Measurements from ENCODE around the gene RPS3.
"Not testable (repeated sequence)": the region's sequence is repeated elsewhere in the genome, so short reads cannot be mapped to it uniquely, and the experiment has no call there.

The RPS3 gene

DNA sequence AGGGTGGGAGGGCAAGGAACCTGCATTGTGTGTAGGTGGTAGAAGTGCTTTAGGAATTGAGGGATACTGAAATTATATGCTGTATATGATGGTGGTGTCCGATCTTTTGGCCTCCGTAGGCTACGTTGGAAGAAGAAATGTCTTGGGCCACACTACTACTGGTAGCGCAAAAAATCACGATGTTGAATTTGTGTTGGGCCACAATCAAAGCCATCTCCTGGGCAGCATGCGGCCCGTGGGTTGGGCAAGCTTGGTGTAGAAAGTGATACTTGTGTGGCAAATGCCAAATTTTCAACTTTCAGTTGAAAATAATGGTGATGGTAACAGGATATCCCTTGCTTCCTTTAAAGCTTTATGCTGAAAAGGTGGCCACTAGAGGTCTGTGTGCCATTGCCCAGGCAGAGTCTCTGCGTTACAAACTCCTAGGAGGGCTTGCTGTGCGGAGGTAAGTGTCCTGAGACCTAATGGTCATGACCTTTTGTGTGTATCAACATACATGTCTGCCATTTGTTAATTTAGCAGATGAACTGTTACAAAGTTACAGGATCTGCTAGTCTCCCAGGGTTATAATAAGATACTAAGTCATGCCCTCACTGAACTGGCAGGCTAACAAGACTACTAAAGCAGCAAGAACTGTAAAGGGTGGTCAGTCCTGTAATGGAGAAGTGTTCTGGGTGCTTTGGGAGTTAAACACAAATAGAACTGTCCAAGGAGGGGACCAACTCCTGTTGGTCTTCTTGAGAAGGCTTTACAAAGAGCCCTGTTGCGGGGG, 2.9 kb downstream of the RPS3 start:
- Histone ChIP-seq H3K9me3 (replicated peaks; ENCODE audit: low read length) (no peaks in the 10 kb centered on the region), H3K4me1 (ENCODE audit: control insufficient read depth, insufficient read depth, low read length) (peaks cover 49% of the 10 kb centered on the region), H3K4me2 (ENCODE audit: low read length) (peak overlapping the region; percentile 83), H3K27me3 (ENCODE audit: control insufficient read depth, insufficient read depth, low read length) (no peaks in the 10 kb centered on the region), H3K9ac (ENCODE audit: low read depth, low read length) (peak overlapping the region; percentile 97), H3K4me3 (ENCODE audit: low read length) (peak overlapping the region; percentile 90), H3K36me3 (ENCODE audit: insufficient read depth, low read length) (peaks cover 69% of the 10 kb centered on the region)

DNA sequence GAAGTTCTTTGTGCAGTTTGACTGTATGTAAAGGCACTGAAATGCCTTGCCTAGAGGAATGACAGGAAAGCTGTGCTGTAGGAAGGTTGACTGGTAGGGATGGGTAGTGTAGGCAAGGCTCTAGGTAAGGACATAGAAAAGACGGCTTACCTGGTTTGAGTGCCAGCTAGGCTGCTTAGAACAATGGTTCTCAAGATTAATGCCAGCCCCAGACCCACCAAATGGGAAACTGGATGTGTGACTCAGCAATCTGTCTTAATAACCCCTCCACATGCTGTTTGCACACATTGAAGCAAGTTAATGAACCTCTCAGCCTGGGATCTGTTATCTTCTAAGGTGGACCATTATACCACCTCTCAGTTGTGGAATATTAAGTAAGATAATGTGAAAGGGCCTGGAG, 3.7 kb downstream of the RPS3 start:
- Histone ChIP-seq H3K36me3 (ENCODE audit: insufficient read depth, low read length) (peaks cover 73% of the 10 kb centered on the region), H3K9me3 (replicated peaks; ENCODE audit: low read length) (no peaks in the 10 kb centered on the region), H3K27me3 (ENCODE audit: control insufficient read depth, insufficient read depth, low read length) (no peaks in the 10 kb centered on the region), H3K9ac (ENCODE audit: low read depth, low read length) (peak overlapping the region; percentile 4), H3K4me3 (ENCODE audit: low read length) (no peak overlapping the region), H3K4me2 (ENCODE audit: low read length) (peak overlapping the region; percentile 83), H3K4me1 (ENCODE audit: control insufficient read depth, insufficient read depth, low read length) (peaks cover 49% of the 10 kb centered on the region)

DNA sequence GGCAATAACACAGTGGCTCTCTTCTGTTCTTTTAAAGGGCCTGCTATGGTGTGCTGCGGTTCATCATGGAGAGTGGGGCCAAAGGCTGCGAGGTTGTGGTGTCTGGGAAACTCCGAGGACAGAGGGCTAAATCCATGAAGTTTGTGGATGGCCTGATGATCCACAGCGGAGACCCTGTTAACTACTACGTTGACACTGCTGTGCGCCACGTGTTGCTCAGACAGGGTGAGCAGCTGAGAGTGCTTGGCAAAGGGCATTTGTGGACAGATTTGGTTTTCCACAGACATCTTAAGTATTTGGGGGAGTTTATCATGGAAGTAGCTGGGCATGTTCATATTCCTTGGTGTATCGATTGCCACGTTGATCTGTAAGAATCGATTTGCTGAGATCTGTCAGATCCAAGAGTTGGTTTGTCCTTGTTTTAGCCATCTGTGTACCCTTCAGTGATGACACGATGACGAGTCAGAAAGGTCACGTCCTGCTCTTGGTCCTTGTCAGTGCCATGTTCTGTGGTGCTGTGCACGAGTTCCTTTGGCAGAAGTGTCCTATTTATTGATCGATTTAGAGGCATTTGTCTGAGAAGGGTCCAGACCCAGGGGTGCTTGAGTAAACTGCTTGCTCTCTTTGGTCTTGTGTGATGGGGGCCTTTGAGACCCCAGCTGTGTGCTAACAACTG, 4.8 kb downstream of the RPS3 start:
- H3K4me1 ChIP-seq (ENCODE audit: control insufficient read depth, insufficient read depth, low read length) = peaks cover 49% of the 10 kb centered on the region
- H3K4me3 ChIP-seq (ENCODE audit: low read length) = no peak overlapping the region
- no peaks in the 10 kb centered on the region for H3K27me3 ChIP-seq (ENCODE audit: control insufficient read depth, insufficient read depth, low read length)
- peak overlapping the region; percentile 28 for H3K4me2 ChIP-seq (ENCODE audit: low read length)
- peaks cover 80% of the 10 kb centered on the region for H3K36me3 ChIP-seq (ENCODE audit: insufficient read depth, low read length)
- no peak overlapping the region for H3K9ac ChIP-seq (ENCODE audit: low read depth, low read length)
- no peaks in the 10 kb centered on the region for H3K9me3 ChIP-seq (replicated peaks; ENCODE audit: low read length)

DNA sequence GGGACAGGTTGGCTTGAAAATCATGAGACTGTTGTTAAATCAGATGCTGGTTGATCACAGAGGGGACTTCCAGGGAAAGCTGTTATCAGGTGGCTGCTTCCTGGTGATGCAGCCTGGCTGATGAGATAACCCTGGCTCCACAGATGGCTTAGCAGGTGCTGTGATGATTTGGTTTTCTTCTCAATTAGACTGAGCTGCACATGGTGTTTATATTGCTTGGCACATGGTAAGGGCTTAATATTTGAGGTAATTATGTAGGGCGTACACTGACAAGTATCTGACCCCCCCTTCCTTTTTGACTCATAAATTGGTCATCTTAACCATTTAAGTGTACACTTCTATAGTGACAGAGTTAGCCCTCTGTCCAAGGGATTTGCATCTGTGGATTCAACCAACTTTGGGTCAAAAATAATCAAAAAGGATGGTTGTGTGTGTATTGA, 7.0 kb downstream of the RPS3 start:
- peaks cover 69% of the 10 kb centered on the region for H3K36me3 ChIP-seq (ENCODE audit: insufficient read depth, low read length)
- no peaks in the 10 kb centered on the region for H3K9me3 ChIP-seq (replicated peaks; ENCODE audit: low read length)
- H3K4me3 ChIP-seq (ENCODE audit: low read length) = no peak overlapping the region
- H3K9ac ChIP-seq (ENCODE audit: low read depth, low read length) = no peak overlapping the region
- H3K27me3 ChIP-seq (ENCODE audit: control insufficient read depth, insufficient read depth, low read length) = no peaks in the 10 kb centered on the region
- H3K4me1 ChIP-seq (ENCODE audit: control insufficient read depth, insufficient read depth, low read length) = peaks cover 44% of the 10 kb centered on the region
- no peak overlapping the region for H3K4me2 ChIP-seq (ENCODE audit: low read length)

DNA sequence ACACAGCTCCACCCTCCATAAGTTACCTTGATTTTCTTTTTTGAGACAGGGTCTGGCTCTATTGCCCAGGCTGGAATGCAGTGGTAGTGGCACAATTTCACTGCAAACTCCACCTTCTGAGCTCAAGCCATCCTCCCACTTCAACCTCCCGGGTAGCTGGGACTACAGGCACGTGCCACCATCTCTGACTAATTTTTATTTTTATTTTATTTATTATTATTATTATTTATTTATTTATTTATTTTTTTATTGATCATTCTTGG, 9.6 kb downstream of the RPS3 start:
- Histone ChIP-seq H3K4me1 (ENCODE audit: control insufficient read depth, insufficient read depth, low read length) (peaks cover 26% of the 10 kb centered on the region), H3K27me3 (ENCODE audit: control insufficient read depth, insufficient read depth, low read length) (no peaks in the 10 kb centered on the region), H3K4me2 (ENCODE audit: low read length) (no peak overlapping the region), H3K36me3 (ENCODE audit: insufficient read depth, low read length) (peaks cover 56% of the 10 kb centered on the region), H3K9ac (ENCODE audit: low read depth, low read length) (no peak overlapping the region), H3K9me3 (replicated peaks; ENCODE audit: low read length) (no peaks in the 10 kb centered on the region), H3K4me3 (ENCODE audit: low read length) (no peak overlapping the region)

DNA sequence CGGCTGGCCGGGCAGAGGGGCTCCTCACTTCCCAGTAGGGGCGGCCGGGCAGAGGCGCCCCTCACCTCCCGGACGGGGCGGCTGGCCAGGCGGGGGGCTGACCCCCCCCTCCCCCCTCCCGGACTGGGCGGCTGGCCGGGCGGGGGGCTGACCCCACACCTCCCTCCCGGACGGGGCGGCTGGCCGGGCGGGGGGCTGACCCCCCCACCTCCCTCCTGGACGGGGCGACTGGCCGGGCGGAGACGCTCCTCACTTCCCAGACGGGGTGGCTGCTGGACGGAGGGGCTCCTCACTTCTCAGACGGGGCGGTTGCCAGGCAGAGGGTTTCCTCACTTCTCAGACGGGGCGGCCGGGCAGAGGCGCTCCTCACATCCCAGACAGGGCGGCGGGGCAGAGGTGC, 10.7 kb downstream of the RPS3 start:
- not testable (repeated sequence) for H3K9ac ChIP-seq (ENCODE audit: low read depth, low read length); H3K27me3 ChIP-seq (ENCODE audit: control insufficient read depth, insufficient read depth, low read length)

DNA sequence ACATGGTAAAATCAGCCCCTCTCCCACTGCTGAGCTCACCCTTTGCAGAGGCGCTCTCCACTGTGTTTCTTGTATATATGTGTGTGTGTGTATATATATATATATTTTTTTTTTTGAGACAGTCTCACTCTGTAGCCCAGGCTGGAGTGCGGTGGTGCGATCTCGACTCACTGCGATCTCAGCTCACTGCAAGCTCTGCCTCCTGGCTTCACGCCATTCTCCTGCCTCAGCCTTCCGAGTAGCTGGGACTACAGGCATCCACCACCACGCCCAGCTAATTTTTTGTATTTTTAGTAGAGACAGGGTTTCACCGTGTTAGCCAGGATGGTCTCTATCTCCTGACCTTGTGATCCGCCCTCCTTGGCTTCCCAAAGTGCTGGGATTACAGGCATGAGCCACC, 13.8 kb downstream of the RPS3 start:
- Histone ChIP-seq H3K4me1 (ENCODE audit: control insufficient read depth, insufficient read depth, low read length) (peaks cover 16% of the 10 kb centered on the region), H3K36me3 (ENCODE audit: insufficient read depth, low read length) (peaks cover 24% of the 10 kb centered on the region)
- H3K9ac ChIP-seq (ENCODE audit: low read depth, low read length); H3K4me3 ChIP-seq (ENCODE audit: low read length); H3K9me3 ChIP-seq (replicated peaks; ENCODE audit: low read length); H3K4me2 ChIP-seq (ENCODE audit: low read length); H3K27me3 ChIP-seq (ENCODE audit: control insufficient read depth, insufficient read depth, low read length): not testable (repeated sequence)

More for the DNA sequence above, 10.7 kb downstream of the RPS3 start:
- not testable (repeated sequence) for H3K4me2 ChIP-seq (ENCODE audit: low read length); H3K4me3 ChIP-seq (ENCODE audit: low read length); H3K9me3 ChIP-seq (replicated peaks; ENCODE audit: low read length)
- peaks cover 51% of the 10 kb centered on the region for H3K36me3 ChIP-seq (ENCODE audit: insufficient read depth, low read length)
- peaks cover 23% of the 10 kb centered on the region for H3K4me1 ChIP-seq (ENCODE audit: control insufficient read depth, insufficient read depth, low read length)

DNA sequence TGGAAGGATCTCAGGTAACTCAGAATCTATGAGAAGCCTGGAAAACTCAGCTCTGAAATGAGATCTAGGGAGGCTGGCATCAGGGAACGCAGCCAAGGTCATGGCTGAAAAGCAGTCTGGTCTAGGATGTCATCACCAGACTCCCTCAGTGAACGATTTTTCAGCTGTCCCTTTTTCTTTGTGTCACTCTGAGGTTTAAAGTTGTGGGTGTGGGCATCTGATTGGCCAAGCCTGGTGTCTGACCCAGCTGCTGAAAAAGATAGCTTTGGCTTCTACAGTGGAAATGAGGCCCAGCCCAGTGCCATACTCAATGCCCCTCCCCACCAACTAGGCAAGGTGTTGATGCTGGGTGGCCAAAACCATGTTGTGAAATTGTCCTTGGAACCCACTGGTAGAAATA, 14.5 kb downstream of the RPS3 start:
- H3K36me3 ChIP-seq (ENCODE audit: insufficient read depth, low read length) = peaks cover 19% of the 10 kb centered on the region
- H3K9ac ChIP-seq (ENCODE audit: low read depth, low read length) = no peak overlapping the region
- no peak overlapping the region for H3K4me2 ChIP-seq (ENCODE audit: low read length)
- no peak overlapping the region for H3K4me3 ChIP-seq (ENCODE audit: low read length)
- H3K27me3 ChIP-seq (ENCODE audit: control insufficient read depth, insufficient read depth, low read length) = no peaks in the 10 kb centered on the region
- H3K4me1 ChIP-seq (ENCODE audit: control insufficient read depth, insufficient read depth, low read length) = peaks cover 23% of the 10 kb centered on the region
- H3K9me3 ChIP-seq (replicated peaks; ENCODE audit: low read length) = no peaks in the 10 kb centered on the region

DNA sequence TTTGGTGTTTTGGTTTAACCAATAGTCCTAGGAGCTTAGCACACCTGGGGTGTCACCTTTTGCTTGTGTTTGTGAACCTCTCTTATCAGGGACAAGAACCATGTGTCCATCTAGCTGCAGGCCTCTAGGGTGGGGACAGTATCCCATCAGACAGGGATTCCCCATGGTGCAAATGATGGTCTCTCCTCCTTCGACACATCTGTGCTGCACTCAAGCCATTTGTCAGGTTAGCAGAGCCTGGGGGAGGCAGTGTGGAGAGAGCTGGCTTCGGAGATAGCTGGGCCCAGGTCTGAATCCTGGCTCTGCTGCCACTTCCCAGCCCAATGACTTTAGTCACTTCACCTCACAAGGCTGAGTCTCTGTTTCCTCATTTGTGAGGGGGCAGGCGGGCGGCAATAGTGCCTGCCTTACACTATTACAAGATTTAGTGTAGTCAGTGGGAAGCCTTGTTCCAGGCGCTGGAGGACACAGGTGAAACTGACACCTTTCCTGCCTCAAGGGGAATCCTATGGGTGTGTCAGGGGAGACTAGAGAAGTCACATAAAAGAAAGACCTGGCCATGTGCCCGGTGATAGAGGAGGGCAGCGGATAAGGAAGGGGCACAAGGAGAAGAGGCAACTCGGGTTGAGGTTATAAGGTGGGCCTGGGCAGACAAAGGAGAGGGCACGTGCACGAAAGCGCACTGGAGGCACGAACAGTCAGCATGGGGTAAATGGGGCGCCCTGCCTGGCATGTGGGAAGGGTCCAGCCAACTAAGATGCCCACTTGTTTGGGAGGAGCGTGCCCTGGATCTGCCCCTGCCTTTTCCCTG, 21.1 kb downstream of the RPS3 start:
- Histone ChIP-seq H3K9me3 (replicated peaks; ENCODE audit: low read length) (no peaks in the 10 kb centered on the region), H3K27me3 (ENCODE audit: control insufficient read depth, insufficient read depth, low read length) (no peaks in the 10 kb centered on the region), H3K36me3 (ENCODE audit: insufficient read depth, low read length) (peaks cover 4% of the 10 kb centered on the region)

DNA sequence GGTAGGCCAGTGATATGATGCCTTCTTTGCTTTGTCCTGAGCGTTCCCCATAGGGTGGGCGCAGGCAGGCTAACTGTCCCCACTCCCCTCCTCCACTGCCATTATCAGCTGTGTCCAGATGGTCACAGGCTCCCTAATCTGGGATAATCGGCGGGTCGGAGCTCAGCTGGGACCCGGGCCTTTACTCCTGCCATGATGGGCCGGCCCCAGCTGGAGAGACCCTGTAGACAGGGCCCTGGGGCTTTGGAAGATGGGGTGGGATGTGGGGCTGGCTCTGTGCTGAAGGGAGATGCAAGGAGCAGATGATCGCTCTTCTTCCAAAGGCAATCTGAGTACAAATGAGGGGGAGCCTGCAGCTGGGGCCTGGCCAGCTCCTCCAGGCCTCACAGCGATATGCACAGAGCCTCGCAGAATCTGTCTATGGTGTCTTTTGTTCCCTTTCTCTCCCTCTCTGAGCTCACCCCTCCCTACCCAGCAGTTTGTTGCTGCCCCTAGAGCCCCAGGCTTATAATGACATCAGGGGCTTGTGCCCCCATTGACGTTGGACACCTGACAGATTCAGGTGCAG, 21.8 kb downstream of the RPS3 start:
- H3K4me1 ChIP-seq (ENCODE audit: control insufficient read depth, insufficient read depth, low read length) = peaks cover 20% of the 10 kb centered on the region
- H3K9ac ChIP-seq (ENCODE audit: low read depth, low read length) = no peak overlapping the region
- H3K4me3 ChIP-seq (ENCODE audit: low read length) = no peak overlapping the region
- peaks cover 4% of the 10 kb centered on the region for H3K36me3 ChIP-seq (ENCODE audit: insufficient read depth, low read length)
- H3K9me3 ChIP-seq (replicated peaks; ENCODE audit: low read length) = no peaks in the 10 kb centered on the region
- no peak overlapping the region for H3K4me2 ChIP-seq (ENCODE audit: low read length)
- H3K27me3 ChIP-seq (ENCODE audit: control insufficient read depth, insufficient read depth, low read length) = no peaks in the 10 kb centered on the region

More for the DNA sequence above, 21.1 kb downstream of the RPS3 start:
- Histone ChIP-seq H3K4me2 (ENCODE audit: low read length) (no peak overlapping the region), H3K9ac (ENCODE audit: low read depth, low read length) (no peak overlapping the region), H3K4me1 (ENCODE audit: control insufficient read depth, insufficient read depth, low read length) (peaks cover 20% of the 10 kb centered on the region), H3K4me3 (ENCODE audit: low read length) (no peak overlapping the region)

DNA sequence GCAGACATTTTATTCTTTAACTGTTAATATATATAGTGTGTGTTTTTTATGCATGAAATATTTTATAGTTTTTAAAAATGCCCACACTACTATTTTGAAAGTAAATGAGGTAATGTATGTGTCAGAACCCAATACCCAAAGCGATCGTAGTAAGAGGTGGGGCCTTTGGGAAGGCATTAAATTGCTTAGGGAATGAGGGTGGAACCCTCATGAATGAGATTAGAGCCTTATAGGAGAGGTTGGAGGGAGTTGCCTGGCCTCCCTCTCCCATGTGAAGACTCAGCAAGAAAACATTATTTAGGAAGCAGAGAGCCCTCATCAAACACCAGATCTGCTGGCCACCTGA, 22.6 kb downstream of the RPS3 start:
- no peak overlapping the region for H3K9ac ChIP-seq (ENCODE audit: low read depth, low read length)
- no peak overlapping the region for H3K4me3 ChIP-seq (ENCODE audit: low read length)
- peaks cover 4% of the 10 kb centered on the region for H3K36me3 ChIP-seq (ENCODE audit: insufficient read depth, low read length)
- H3K27me3 ChIP-seq (ENCODE audit: control insufficient read depth, insufficient read depth, low read length) = no peaks in the 10 kb centered on the region
- no peak overlapping the region for H3K4me2 ChIP-seq (ENCODE audit: low read length)
- H3K9me3 ChIP-seq (replicated peaks; ENCODE audit: low read length) = no peaks in the 10 kb centered on the region
- H3K4me1 ChIP-seq (ENCODE audit: control insufficient read depth, insufficient read depth, low read length) = peaks cover 20% of the 10 kb centered on the region
